Measurements from ENCODE around the gene VWA3A. TPM values are rescaled to one million over a fixed set of nuclear protein-coding genes. Genes with fewer than 3 reads are reported as not detected.
"Not testable (repeated sequence)": the region's sequence is repeated elsewhere in the genome, so short reads cannot be mapped to it uniquely, and the experiment has no call there.

VWA3A gene
- total RNA-seq, 1 experiment from 2014 or later: not detected

- H3K4me1 ChIP-seq (ENCODE audit: low read length): peaks cover 8% of the 10 kb centered on the region
Measured at GRCh38 chr16:22093996-22094395, 1.7 kb downstream of the VWA3A start.

GRCh38 chr16:22098405-22099255, 6.3 kb downstream of the VWA3A start:
- H3K9me3 ChIP-seq (ENCODE audit: low read length): no peaks in the 10 kb centered on the region
- no peak overlapping the region; the same call in 1 of the 2 replicates for H2AFZ ChIP-seq (ENCODE audit: low read length)
- H3K27ac ChIP-seq (ENCODE audit: low read length): no peak overlapping the region
- peaks cover 8% of the 10 kb centered on the region for H3K4me1 ChIP-seq (ENCODE audit: low read length)
- H3K4me3 ChIP-seq (ENCODE audit: low read length): no peak overlapping the region
- H3K9ac ChIP-seq (ENCODE audit: low read length): no peak overlapping the region
- no peaks in the 10 kb centered on the region for H4K20me1 ChIP-seq (ENCODE audit: insufficient read depth, low read depth, low read length)
- no peaks in the 10 kb centered on the region for H3K9me2 ChIP-seq (replicated peaks; ENCODE audit: insufficient read depth, low read length)
- DNase-seq: peak; percentile 83
- H3K36me3 ChIP-seq (ENCODE audit: insufficient read depth, low read length): no peaks in the 10 kb centered on the region
- H3K27me3 ChIP-seq (ENCODE audit: low read length): no peaks in the 10 kb centered on the region
- no peaks in the 10 kb centered on the region for H3K79me2 ChIP-seq (ENCODE audit: low read length)
- H3K4me2 ChIP-seq (ENCODE audit: low read depth, low read length, poor library complexity, severe bottlenecking): peak overlapping the region; percentile 33

More at GRCh38 chr16:22093996-22094395, 1.7 kb downstream of the VWA3A start:
- Histone ChIP-seq H3K9ac (ENCODE audit: low read length) (no peak overlapping the region), H3K4me3 (ENCODE audit: low read length) (no peak overlapping the region), H3K27me3 (ENCODE audit: low read length) (no peaks in the 10 kb centered on the region), H4K20me1 (ENCODE audit: insufficient read depth, low read depth, low read length) (no peaks in the 10 kb centered on the region), H3K9me3 (ENCODE audit: low read length) (no peaks in the 10 kb centered on the region), H3K79me2 (ENCODE audit: low read length) (no peaks in the 10 kb centered on the region), H3K27ac (ENCODE audit: low read length) (no peak overlapping the region), H3K36me3 (ENCODE audit: insufficient read depth, low read length) (no peaks in the 10 kb centered on the region), H3K4me2 (ENCODE audit: low read depth, low read length, poor library complexity, severe bottlenecking) (no peak overlapping the region), H2AFZ (ENCODE audit: low read length) (no peak overlapping the region), H3K9me2 (replicated peaks; ENCODE audit: insufficient read depth, low read length) (no peaks in the 10 kb centered on the region)
- no peak for DNase-seq

GRCh38 chr16:22099256-22099975, 7.1 kb downstream of the VWA3A start:
- H3K79me2 ChIP-seq (ENCODE audit: low read length): no peaks in the 10 kb centered on the region
- no peaks in the 10 kb centered on the region for H3K27me3 ChIP-seq (ENCODE audit: low read length)
- H3K27ac ChIP-seq (ENCODE audit: low read length): no peak overlapping the region
- no peaks in the 10 kb centered on the region for H3K36me3 ChIP-seq (ENCODE audit: insufficient read depth, low read length)
- H3K4me2 ChIP-seq (ENCODE audit: low read depth, low read length, poor library complexity, severe bottlenecking): peak overlapping the region; percentile 33
- H3K9ac ChIP-seq (ENCODE audit: low read length): no peak overlapping the region
- no peaks in the 10 kb centered on the region for H3K9me2 ChIP-seq (replicated peaks; ENCODE audit: insufficient read depth, low read length)
- H3K4me3 ChIP-seq (ENCODE audit: low read length): no peak overlapping the region
- no peaks in the 10 kb centered on the region for H3K9me3 ChIP-seq (ENCODE audit: low read length)
- H4K20me1 ChIP-seq (ENCODE audit: insufficient read depth, low read depth, low read length): no peaks in the 10 kb centered on the region
- DNase-seq: no peak
- H2AFZ ChIP-seq (ENCODE audit: low read length): no peak overlapping the region
- peaks cover 8% of the 10 kb centered on the region for H3K4me1 ChIP-seq (ENCODE audit: low read length)

GRCh38 chr16:22103441-22103840, 11.1 kb downstream of the VWA3A start:
- peaks cover 5% of the 10 kb centered on the region for H3K4me1 ChIP-seq (ENCODE audit: low read length)
- no peaks in the 10 kb centered on the region for H3K79me2 ChIP-seq (ENCODE audit: low read length)
- no peaks in the 10 kb centered on the region for H3K36me3 ChIP-seq (ENCODE audit: insufficient read depth, low read length)
- H3K4me3 ChIP-seq (ENCODE audit: low read length): no peak overlapping the region
- no peaks in the 10 kb centered on the region for H3K9me3 ChIP-seq (ENCODE audit: low read length)
- H4K20me1 ChIP-seq (ENCODE audit: insufficient read depth, low read depth, low read length): no peaks in the 10 kb centered on the region
- H3K27me3 ChIP-seq (ENCODE audit: low read length): no peaks in the 10 kb centered on the region
- H3K4me2 ChIP-seq (ENCODE audit: low read depth, low read length, poor library complexity, severe bottlenecking): no peak overlapping the region
- DNase-seq: no peak
- H3K9ac ChIP-seq (ENCODE audit: low read length): no peak overlapping the region
- H2AFZ ChIP-seq (ENCODE audit: low read length): no peak overlapping the region
- H3K9me2 ChIP-seq (replicated peaks; ENCODE audit: insufficient read depth, low read length): no peaks in the 10 kb centered on the region
- no peak overlapping the region for H3K27ac ChIP-seq (ENCODE audit: low read length)

- no peak overlapping the region for H3K9ac ChIP-seq (ENCODE audit: low read length)
- no peaks in the 10 kb centered on the region for H4K20me1 ChIP-seq (ENCODE audit: insufficient read depth, low read depth, low read length)
- no peaks in the 10 kb centered on the region for H3K27me3 ChIP-seq (ENCODE audit: low read length)
- no peak overlapping the region for H3K27ac ChIP-seq (ENCODE audit: low read length)
- no peak overlapping the region for H3K4me3 ChIP-seq (ENCODE audit: low read length)
- no peak overlapping the region for H2AFZ ChIP-seq (ENCODE audit: low read length)
- no peak overlapping the region for H3K4me2 ChIP-seq (ENCODE audit: low read depth, low read length, poor library complexity, severe bottlenecking)
- DNase-seq: no peak
- no peaks in the 10 kb centered on the region for H3K4me1 ChIP-seq (ENCODE audit: low read length)
- no peaks in the 10 kb centered on the region for H3K9me2 ChIP-seq (replicated peaks; ENCODE audit: insufficient read depth, low read length)
- H3K36me3 ChIP-seq (ENCODE audit: insufficient read depth, low read length): no peaks in the 10 kb centered on the region
- H3K79me2 ChIP-seq (ENCODE audit: low read length): no peaks in the 10 kb centered on the region
- H3K9me3 ChIP-seq (ENCODE audit: low read length): no peaks in the 10 kb centered on the region
Measured at GRCh38 chr16:22109258-22109898, 17.0 kb downstream of the VWA3A start.

- not testable (repeated sequence) for H3K9me3 ChIP-seq (ENCODE audit: low read length); H2AFZ ChIP-seq (ENCODE audit: low read length); DNase-seq; H3K4me1 ChIP-seq (ENCODE audit: low read length); H3K4me2 ChIP-seq (ENCODE audit: low read depth, low read length, poor library complexity, severe bottlenecking); H3K79me2 ChIP-seq (ENCODE audit: low read length); H3K4me3 ChIP-seq (ENCODE audit: low read length); H3K9ac ChIP-seq (ENCODE audit: low read length); H3K36me3 ChIP-seq (ENCODE audit: insufficient read depth, low read length); H3K27me3 ChIP-seq (ENCODE audit: low read length); H4K20me1 ChIP-seq (ENCODE audit: insufficient read depth, low read depth, low read length); H3K9me2 ChIP-seq (replicated peaks; ENCODE audit: insufficient read depth, low read length); H3K27ac ChIP-seq (ENCODE audit: low read length)
Measured at GRCh38 chr16:22111629-22112028, 19.3 kb downstream of the VWA3A start.

GRCh38 chr16:22116095-22116700, 23.9 kb downstream of the VWA3A start:
- no peak overlapping the region for H3K4me3 ChIP-seq (ENCODE audit: low read length)
- no peak overlapping the region for H3K27ac ChIP-seq (ENCODE audit: low read length)
- no peak overlapping the region for H3K9ac ChIP-seq (ENCODE audit: low read length)
- H3K9me2 ChIP-seq (replicated peaks; ENCODE audit: insufficient read depth, low read length): no peaks in the 10 kb centered on the region
- DNase-seq: no peak
- H4K20me1 ChIP-seq (ENCODE audit: insufficient read depth, low read depth, low read length): no peaks in the 10 kb centered on the region
- no peaks in the 10 kb centered on the region for H3K9me3 ChIP-seq (ENCODE audit: low read length)
- H3K27me3 ChIP-seq (ENCODE audit: low read length): no peaks in the 10 kb centered on the region
- H2AFZ ChIP-seq (ENCODE audit: low read length): no peak overlapping the region
- H3K4me2 ChIP-seq (ENCODE audit: low read depth, low read length, poor library complexity, severe bottlenecking): no peak overlapping the region
- no peaks in the 10 kb centered on the region for H3K36me3 ChIP-seq (ENCODE audit: insufficient read depth, low read length)
- no peaks in the 10 kb centered on the region for H3K4me1 ChIP-seq (ENCODE audit: low read length)
- no peaks in the 10 kb centered on the region for H3K79me2 ChIP-seq (ENCODE audit: low read length)

GRCh38 chr16:22117609-22118008, 25.3 kb downstream of the VWA3A start:
- Histone ChIP-seq H3K4me3 (ENCODE audit: low read length) (no peak overlapping the region), H3K79me2 (ENCODE audit: low read length) (no peaks in the 10 kb centered on the region), H4K20me1 (ENCODE audit: insufficient read depth, low read depth, low read length) (no peaks in the 10 kb centered on the region), H3K9me2 (replicated peaks; ENCODE audit: insufficient read depth, low read length) (no peaks in the 10 kb centered on the region), H3K9ac (ENCODE audit: low read length) (no peak overlapping the region), H3K9me3 (ENCODE audit: low read length) (no peaks in the 10 kb centered on the region), H3K36me3 (ENCODE audit: insufficient read depth, low read length) (no peaks in the 10 kb centered on the region), H3K27me3 (ENCODE audit: low read length) (no peaks in the 10 kb centered on the region), H3K4me2 (ENCODE audit: low read depth, low read length, poor library complexity, severe bottlenecking) (no peak overlapping the region), H3K4me1 (ENCODE audit: low read length) (no peaks in the 10 kb centered on the region), H2AFZ (ENCODE audit: low read length) (no peak overlapping the region), H3K27ac (ENCODE audit: low read length) (no peak overlapping the region)
- DNase-seq: no peak

Measured in Karpas-422 (cell line).